ENCODE results near the gene SSBP3.

Gene SSBP3

GRCh38 chr1:54207287-54207686 lies 198.9 kb downstream of the SSBP3 start:
- no peak for FAIRE-seq

GRCh38 chr1:54204199-54204598 lies 202.0 kb downstream of the SSBP3 start:
- FAIRE-seq: no peak

- no peak for FAIRE-seq
These were observed 205.6 kb downstream of the SSBP3 start for GRCh38 chr1:54200519-54200997.

- FAIRE-seq: peak; percentile 95
These were observed 206.3 kb downstream of the SSBP3 start, which contains the start of the genes CYB5RL and MRPL37 for GRCh38 chr1:54199765-54200518. CYB5RL (minus strand) TSS chr1:54200030; CDS start chr1:54195616, 4,414 bp downstream. MRPL37 (plus strand) TSS chr1:54200167; CDS start chr1:54200244, 77 bp downstream.

GRCh38 chr1:54199151-54199764 lies 206.9 kb downstream of the SSBP3 start:
- FAIRE-seq: no peak

GRCh38 chr1:54193453-54193852 lies 212.7 kb downstream of the SSBP3 start:
- no peak for FAIRE-seq

- no peak for FAIRE-seq
These were observed 214.7 kb downstream of the SSBP3 start for GRCh38 chr1:54191525-54191924.

- no peak for FAIRE-seq
These were observed 215.7 kb downstream of the SSBP3 start for GRCh38 chr1:54190526-54190925.

- no peak for FAIRE-seq
These were observed 217.9 kb downstream of the SSBP3 start for GRCh38 chr1:54188291-54188690.

- no peak for FAIRE-seq
These were observed 220.1 kb downstream of the SSBP3 start for GRCh38 chr1:54186056-54186455.

GRCh38 chr1:54180701-54181360 lies 225.4 kb downstream of the SSBP3 start:
- FAIRE-seq: no peak

GRCh38 chr1:54178296-54179070 lies 227.7 kb downstream of the SSBP3 start:
- no peak for FAIRE-seq

- FAIRE-seq: no peak
These were observed 228.5 kb downstream of the SSBP3 start for GRCh38 chr1:54177726-54178125.

- FAIRE-seq: no peak
These were observed 229.4 kb downstream of the SSBP3 start for GRCh38 chr1:54176621-54177327.

All from A204.1 (cell line).